ENCODE data around the gene KRTAP4-3. TPM values are rescaled to one million over a fixed set of nuclear protein-coding genes. Genes with fewer than 3 reads are reported as not detected.
"Not testable (repeated sequence)": the region's sequence is repeated elsewhere in the genome, so short reads cannot be mapped to it uniquely, and the experiment has no call there.

Gene KRTAP4-3
- total RNA-seq, 1 donor from 2014 or later = not detected

GRCh38 chr17:41117846-41118386 lies 50.1 kb downstream of the KRTAP4-3 start, which contains the start of gene KRTAP4-11:
KRTAP4-11 (minus strand) TSS chr17:41118373; CDS start chr17:41118315, 58 bp downstream.
- DNase-seq (ENCODE audit: low read depth) = not testable (repeated sequence)

Other genes starting within 250 kb of the KRTAP4-3 start
- gene KRT23, start 230.6 kb downstream of the KRTAP4-3 start, total RNA-seq = 1.2 and 68.1 TPM in 2 replicates
- gene KRT39, start 201.3 kb downstream of the KRTAP4-3 start, total RNA-seq = not detected in 2 replicates
- gene KRT40, start 183.9 kb downstream of the KRTAP4-3 start, total RNA-seq = not detected in 2 replicates
- gene KRTAP3-3, start 174.1 kb downstream of the KRTAP4-3 start, total RNA-seq = not detected in 2 replicates
- not detected in 2 replicates for gene KRTAP3-2, start 168.3 kb downstream of the KRTAP4-3 start, total RNA-seq
- gene KRTAP3-1, start 159.1 kb downstream of the KRTAP4-3 start, total RNA-seq = not detected in 2 replicates
- not detected in 2 replicates for gene KRTAP1-5, start 141.0 kb downstream of the KRTAP4-3 start, total RNA-seq
- gene KRTAP1-4, start 138.0 kb downstream of the KRTAP4-3 start, total RNA-seq = not detected in 2 replicates
- gene KRTAP1-3, start 133.3 kb downstream of the KRTAP4-3 start, total RNA-seq = not detected in 2 replicates
- 0.25 and 0.35 TPM in 2 replicates for gene KRTAP1-1, start 126.8 kb downstream of the KRTAP4-3 start, total RNA-seq
- gene KRTAP2-1, start 120.9 kb downstream of the KRTAP4-3 start, total RNA-seq = not detected in 2 replicates
- gene KRTAP2-2, start 113.0 kb downstream of the KRTAP4-3 start, total RNA-seq = 0.15 TPM in 1 of 2 replicates, not detected in the other
- 0.55 and 5.9 TPM in 2 replicates for gene KRTAP2-3, start 108.1 kb downstream of the KRTAP4-3 start, total RNA-seq
- not detected in 2 replicates for gene KRTAP2-4, start 102.3 kb downstream of the KRTAP4-3 start, total RNA-seq
- not detected in 2 replicates for gene KRTAP4-7, start 84.1 kb downstream of the KRTAP4-3 start, total RNA-seq
- not detected in 2 replicates for gene KRTAP4-8, start 70.1 kb downstream of the KRTAP4-3 start, total RNA-seq
- not detected in 2 replicates for gene KRTAP4-16, start 66.0 kb downstream of the KRTAP4-3 start, total RNA-seq
- not detected in 2 replicates for gene KRTAP4-9, start 62.8 kb downstream of the KRTAP4-3 start, total RNA-seq
- gene KRTAP4-11, start 49.8 kb downstream of the KRTAP4-3 start, total RNA-seq = not detected in 2 replicates
- not detected in 2 replicates for gene KRTAP4-12, start 44.0 kb downstream of the KRTAP4-3 start, total RNA-seq
- not detected in 2 replicates for gene KRTAP4-6, start 27.7 kb downstream of the KRTAP4-3 start, total RNA-seq
- not detected in 2 replicates for gene KRTAP4-5, start 18.4 kb downstream of the KRTAP4-3 start, total RNA-seq
- not detected in 2 replicates for gene KRTAP4-4, start 7.5 kb downstream of the KRTAP4-3 start, total RNA-seq
- gene KRTAP4-2, start 10.0 kb upstream of the KRTAP4-3 start, total RNA-seq = not detected in 2 replicates
- not detected in 2 replicates for gene KRTAP4-1, start 16.7 kb upstream of the KRTAP4-3 start, total RNA-seq
- not detected in 2 replicates for gene KRTAP9-1, start 21.7 kb upstream of the KRTAP4-3 start, total RNA-seq
- gene KRTAP9-2, start 58.4 kb upstream of the KRTAP4-3 start, total RNA-seq = not detected in 2 replicates
- not detected in 2 replicates for gene KRTAP9-3, start 64.2 kb upstream of the KRTAP4-3 start, total RNA-seq
- gene KRTAP9-8, start 69.8 kb upstream of the KRTAP4-3 start, total RNA-seq = not detected in 2 replicates
- gene KRTAP9-4, start 81.5 kb upstream of the KRTAP4-3 start, total RNA-seq = not detected in 2 replicates
- not detected in 2 replicates for gene KRTAP9-9, start 87.2 kb upstream of the KRTAP4-3 start, total RNA-seq
- not detected in 2 replicates for gene KRTAP9-6, start 97.2 kb upstream of the KRTAP4-3 start, total RNA-seq
- not detected in 2 replicates for gene KRTAP9-7, start 107.5 kb upstream of the KRTAP4-3 start, total RNA-seq
- gene KRTAP29-1, start 134.6 kb upstream of the KRTAP4-3 start, total RNA-seq = not detected in 2 replicates
- gene KRTAP16-1, start 141.1 kb upstream of the KRTAP4-3 start, total RNA-seq = not detected in 2 replicates
- not detected in 2 replicates for gene KRTAP17-1, start 147.5 kb upstream of the KRTAP4-3 start, total RNA-seq
- not detected in 2 replicates for gene KRT33A, start 182.6 kb upstream of the KRTAP4-3 start, total RNA-seq
- gene KRT33B, start 201.6 kb upstream of the KRTAP4-3 start, total RNA-seq = not detected in 2 replicates
- 0.05 and 26.4 TPM in 2 replicates for gene KRT34, start 214.1 kb upstream of the KRTAP4-3 start, total RNA-seq
- not detected in 2 replicates for gene KRT31, start 229.4 kb upstream of the KRTAP4-3 start, total RNA-seq